PFSK-1 (cell line): ENCODE measurements around the gene SLC13A3.

Experiments used
- FOXP2 ChIP-seq: optimal IDR thresholded peaks from 2 replicates; pipeline ENCODE3; 2011; ENCODE audit warnings: borderline replicate concordance, control low read depth, inconsistent platforms; ENCODE audit not compliant: insufficient read depth; ENCODE audit errors: extremely low read length, extremely low read depth
- POLR2AphosphoS5 ChIP-seq: IDR thresholded peaks from 2 replicates; pipeline ENCODE4 v1.6.1; 2012; ENCODE audit warnings: low read depth, mild to moderate bottlenecking, control low read depth, low read length, moderate library complexity
- REST ChIP-seq, 2 experiments: IDR thresholded peaks; 2 replicates each; pipeline versions ENCODE4 v1.6.1 to v1.8.0; 2011 to 2012; ENCODE audit warnings: low read depth in 2 of 2, low read length in 2 of 2, control low read depth in 1 of 2, inconsistent platforms in 1 of 2, mild to moderate bottlenecking in 1 of 2, moderate library complexity in 1 of 2; ENCODE audit not compliant: insufficient read depth in 1 of 2
- SIN3A ChIP-seq: IDR thresholded peaks from 2 replicates; pipeline ENCODE4 v1.6.1; 2012; ENCODE audit warnings: mild to moderate bottlenecking, low read length, moderate library complexity, borderline replicate concordance; ENCODE audit not compliant: insufficient read depth
- TAF1 ChIP-seq: IDR thresholded peaks from 2 replicates; pipeline ENCODE4 v1.6.1; 2012; ENCODE audit warnings: low read length, control low read depth, borderline replicate concordance; ENCODE audit not compliant: insufficient read depth

Gene SLC13A3

DNA sequence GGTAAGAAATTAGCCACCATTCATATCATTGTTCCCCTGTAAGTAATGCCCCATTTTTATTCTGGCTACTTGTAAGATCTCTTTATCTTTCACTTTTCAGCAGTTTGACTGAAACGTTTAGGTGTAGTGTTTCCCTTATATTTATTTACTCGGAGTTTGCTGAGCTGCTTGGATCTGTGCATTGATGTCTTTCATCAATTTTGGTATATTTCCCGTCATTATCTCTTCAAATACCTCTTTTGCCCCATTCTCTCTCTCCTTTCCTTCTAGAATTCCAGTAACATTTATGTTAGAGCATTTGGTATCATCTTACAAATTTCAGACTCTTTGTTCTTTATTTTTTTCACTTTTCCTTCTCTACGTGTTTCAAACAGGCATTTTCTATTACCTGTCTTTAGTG, 9.2 kb upstream of the SLC13A3 start:
- TF ChIP-seq REST (IDR thresholded peaks at IDR 0.05; ENCODE audit: insufficient read depth in 1 of 2, low read depth in 2 of 2, low read length in 2 of 2) (no peak), POLR2AphosphoS5 (no peak), SIN3A (no peak), FOXP2 (no peak), TAF1 (no peak)

DNA sequence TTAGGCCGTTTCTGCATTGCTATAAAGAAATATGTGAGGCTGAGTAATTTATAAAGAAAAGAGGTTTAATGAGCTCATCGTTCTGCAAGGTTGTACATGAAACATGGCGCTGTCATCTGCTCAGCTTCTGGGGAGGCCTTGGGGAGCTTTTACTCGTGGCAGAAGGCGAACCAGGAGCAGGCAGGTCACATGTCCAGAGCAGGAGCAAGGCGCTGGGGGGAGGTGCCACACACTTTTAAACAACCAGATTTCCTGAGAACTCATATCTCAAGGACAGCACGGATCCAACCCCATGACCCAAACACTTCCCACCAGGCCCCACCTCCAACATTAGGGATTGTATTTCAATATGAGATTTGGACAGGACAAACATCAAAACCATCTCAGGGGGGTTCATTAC, 6.4 kb upstream of the SLC13A3 start:
- TF ChIP-seq SIN3A: no peak
- no peak for TF ChIP-seq POLR2AphosphoS5
- no peak for TF ChIP-seq TAF1
- TF ChIP-seq REST (IDR thresholded peaks at IDR 0.05; ENCODE audit: insufficient read depth in 1 of 2, low read depth in 2 of 2, low read length in 2 of 2): no peak
- TF ChIP-seq FOXP2: no peak

DNA sequence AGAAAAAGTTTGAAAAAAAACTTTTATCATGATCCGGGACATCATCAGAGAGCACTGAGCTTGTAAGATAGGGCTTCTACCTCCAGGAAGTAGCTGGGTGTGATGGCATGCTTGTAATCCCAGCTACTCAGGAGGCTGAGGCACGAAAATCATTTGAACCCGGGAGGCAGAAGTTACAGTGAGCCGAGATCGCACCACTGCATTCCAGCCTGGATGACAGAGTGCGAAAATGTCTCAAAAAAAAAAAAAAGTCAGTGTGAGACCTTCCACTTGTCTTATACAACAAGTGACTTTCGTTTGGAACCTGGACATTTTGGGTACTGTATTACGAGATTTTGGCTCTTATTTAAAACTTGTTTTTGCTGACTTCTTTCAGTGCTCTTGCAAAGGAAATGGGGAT, 5.9 kb upstream of the SLC13A3 start:
- TF ChIP-seq SIN3A: no peak
- TF ChIP-seq FOXP2: no peak
- TF ChIP-seq POLR2AphosphoS5: no peak
- no peak for TF ChIP-seq REST (IDR thresholded peaks at IDR 0.05; ENCODE audit: insufficient read depth in 1 of 2, low read depth in 2 of 2, low read length in 2 of 2)
- TF ChIP-seq TAF1: no peak

- TF ChIP-seq TAF1 (no peak), REST (IDR thresholded peaks at IDR 0.05; ENCODE audit: insufficient read depth in 1 of 2, low read depth in 2 of 2, low read length in 2 of 2) (no peak), FOXP2 (no peak)
Measured at GRCh38 chr20:46652699-46653098, 1.4 kb upstream of the SLC13A3 start.

- TF ChIP-seq POLR2AphosphoS5: no peak
Measured at GRCh38 chr20:46650575-46651090, 626 bp downstream of the SLC13A3 start.
